Pons (tissue), 1 donor: ENCODE data around the gene SEC61A1.

ENCODE experiments used
- DNase-seq: peaks from one replicate; pipeline ENCODE4 v3.0.0-alpha.2; 2016; ENCODE audit warnings: low spot score

Gene SEC61A1

DNA sequence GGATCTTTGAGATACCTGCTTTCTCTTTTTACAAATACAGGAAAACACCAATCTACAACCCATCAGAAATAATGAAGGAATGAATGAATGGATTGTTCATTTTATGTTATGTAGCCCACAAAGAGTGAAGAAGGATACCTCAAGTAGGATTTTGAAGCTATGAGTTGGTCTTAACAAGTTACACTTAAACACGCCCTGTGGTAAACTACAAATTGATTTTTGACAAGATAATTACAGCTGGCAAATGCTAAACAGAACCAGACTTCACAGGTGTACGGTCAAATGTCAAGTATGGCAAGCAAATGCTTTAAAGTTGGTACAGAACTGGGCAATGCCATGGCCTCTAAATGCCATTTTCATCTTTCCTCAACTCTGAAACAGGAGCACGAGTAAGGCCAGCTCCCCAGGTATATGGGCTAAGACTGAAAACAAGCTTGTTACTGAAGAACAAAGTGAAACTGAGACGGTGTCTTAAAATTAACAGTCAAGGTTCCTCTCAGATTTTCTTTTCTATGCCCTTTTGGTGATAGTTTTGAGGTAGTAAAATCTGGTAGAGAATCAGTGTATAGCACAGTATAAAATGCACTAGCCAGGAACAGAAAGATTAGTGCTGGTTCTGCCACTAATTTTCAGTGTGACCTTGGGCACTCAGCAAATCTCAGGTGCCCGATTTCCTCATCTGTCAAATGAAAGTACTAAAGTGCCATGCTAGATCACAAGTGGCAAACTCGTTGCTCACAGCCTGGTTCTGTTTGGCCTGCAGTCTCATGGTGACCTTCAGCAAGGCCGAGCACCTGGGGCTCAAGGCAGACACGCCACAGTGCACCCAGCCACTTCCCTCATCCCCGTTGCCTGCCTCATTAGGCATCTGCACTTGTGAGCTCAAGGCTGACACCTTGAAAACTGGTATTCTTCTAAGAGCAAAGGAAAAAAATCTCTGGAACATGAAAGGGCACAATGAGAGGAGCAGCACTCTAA, 61.9 kb downstream of the SEC61A1 start:
- DNase-seq, result no peak
